Measurements from ENCODE around the gene PIP5K1C. TPM values are rescaled to one million over a fixed set of nuclear protein-coding genes. Genes with fewer than 3 reads are reported as not detected.
A peak's percentile ranks its signal among the peaks of the same experiment; 100 is the strongest.

The PIP5K1C gene
- total RNA-seq, 3 donors from 2014 or later (not counting 1 experiment from before 2014, with no cell fraction given) = 35.0 to 49.2 (median 36.8) TPM

DNA sequence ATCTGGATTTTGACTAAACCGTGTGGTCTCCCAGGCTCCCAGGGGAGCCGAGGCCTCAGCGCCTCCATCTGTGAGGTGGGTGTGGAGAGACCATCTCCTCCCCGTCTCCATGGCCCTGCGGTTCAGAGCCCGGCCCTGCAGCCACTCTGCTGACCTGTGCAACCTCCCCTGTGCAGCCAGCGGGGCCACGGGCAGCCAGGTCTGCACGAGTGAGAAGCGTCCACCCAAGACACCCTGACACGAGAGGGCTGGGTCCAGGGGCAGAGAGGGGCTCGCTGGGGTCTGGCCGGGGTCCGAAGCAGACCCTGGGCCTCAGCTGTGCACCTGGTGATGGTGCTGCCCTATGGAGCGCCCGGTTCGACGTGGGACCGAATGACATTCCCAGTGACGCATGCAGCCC is 63.3 kb downstream of the PIP5K1C start:
- TF ChIP-seq, protein P1, sequence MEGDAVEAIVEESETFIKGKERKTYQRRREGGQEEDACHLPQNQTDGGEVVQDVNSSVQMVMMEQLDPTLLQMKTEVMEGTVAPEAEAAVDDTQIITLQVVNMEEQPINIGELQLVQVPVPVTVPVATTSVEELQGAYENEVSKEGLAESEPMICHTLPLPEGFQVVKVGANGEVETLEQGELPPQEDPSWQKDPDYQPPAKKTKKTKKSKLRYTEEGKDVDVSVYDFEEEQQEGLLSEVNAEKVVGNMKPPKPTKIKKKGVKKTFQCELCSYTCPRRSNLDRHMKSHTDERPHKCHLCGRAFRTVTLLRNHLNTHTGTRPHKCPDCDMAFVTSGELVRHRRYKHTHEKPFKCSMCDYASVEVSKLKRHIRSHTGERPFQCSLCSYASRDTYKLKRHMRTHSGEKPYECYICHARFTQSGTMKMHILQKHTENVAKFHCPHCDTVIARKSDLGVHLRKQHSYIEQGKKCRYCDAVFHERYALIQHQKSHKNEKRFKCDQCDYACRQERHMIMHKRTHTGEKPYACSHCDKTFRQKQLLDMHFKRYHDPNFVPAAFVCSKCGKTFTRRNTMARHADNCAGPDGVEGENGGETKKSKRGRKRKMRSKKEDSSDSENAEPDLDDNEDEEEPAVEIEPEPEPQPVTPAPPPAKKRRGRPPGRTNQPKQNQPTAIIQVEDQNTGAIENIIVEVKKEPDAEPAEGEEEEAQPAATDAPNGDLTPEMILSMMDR (IDR thresholded peaks at IDR 0.05) = no peak
- Mint-ChIP-seq H3K4me1 (peaks cover 0 to 6% of the 10 kb centered on the region in 2 donors), H3K36me3 (no peaks in the 10 kb centered on the region), H3K27me3 (ENCODE audit: low read depth in 2 of 2) (no peaks in the 10 kb centered on the region), H3K9me3 (no peaks in the 10 kb centered on the region), H3K27ac (no peak overlapping the region), H3K4me3 (no peak overlapping the region)
- intact Hi-C loops (cut with micrococcal nuclease) = no loop called here
- 93% methylated on average over 20 of the region's 20 CpGs for WGBS (ENCODE audit: insufficient coverage)
- Histone ChIP-seq H3K4me3 (ENCODE audit: low read length) (no peak overlapping the region), H3K27me3 (ENCODE audit: control insufficient read depth, insufficient read depth, low read length) (no peaks in the 10 kb centered on the region), H3K27ac (ENCODE audit: low read length) (no peak overlapping the region), H3K36me3 (ENCODE audit: control insufficient read depth, insufficient read depth, low read length) (peaks cover 18% of the 10 kb centered on the region), H3K4me1 (ENCODE audit: control insufficient read depth, insufficient read depth, low read length) (no peaks in the 10 kb centered on the region), H3K9me3 (ENCODE audit: control insufficient read depth, insufficient read depth, low read length) (no peaks in the 10 kb centered on the region)
- ATAC-seq (no peak), DNase-seq (no peak)

GRCh38 chr19:3636506-3636905 is 63.8 kb downstream of the PIP5K1C start:
- Histone ChIP-seq H3K9me3 (ENCODE audit: control insufficient read depth, insufficient read depth, low read length) (no peaks in the 10 kb centered on the region), H3K36me3 (ENCODE audit: control insufficient read depth, insufficient read depth, low read length) (peaks cover 21% of the 10 kb centered on the region), H3K4me3 (ENCODE audit: low read length) (no peak overlapping the region), H3K27ac (ENCODE audit: low read length) (no peak overlapping the region), H3K27me3 (ENCODE audit: control insufficient read depth, insufficient read depth, low read length) (no peaks in the 10 kb centered on the region), H3K4me1 (ENCODE audit: control insufficient read depth, insufficient read depth, low read length) (no peaks in the 10 kb centered on the region)
- Mint-ChIP-seq H3K9me3 (no peaks in the 10 kb centered on the region), H3K4me1 (peaks cover 0 to 6% of the 10 kb centered on the region in 2 donors), H3K36me3 (no peaks in the 10 kb centered on the region), H3K27ac (no peak overlapping the region), H3K27me3 (ENCODE audit: low read depth in 2 of 2) (no peaks in the 10 kb centered on the region), H3K4me3 (no peak overlapping the region)
- WGBS (ENCODE audit: insufficient coverage) = 96% methylated on average over 20 of the region's 20 CpGs
- intact Hi-C loops (cut with micrococcal nuclease) = no loop called here
- no peak for DNase-seq
- TF ChIP-seq, protein P1 (IDR thresholded peaks at IDR 0.05) = no peak
- no peak for ATAC-seq

DNA sequence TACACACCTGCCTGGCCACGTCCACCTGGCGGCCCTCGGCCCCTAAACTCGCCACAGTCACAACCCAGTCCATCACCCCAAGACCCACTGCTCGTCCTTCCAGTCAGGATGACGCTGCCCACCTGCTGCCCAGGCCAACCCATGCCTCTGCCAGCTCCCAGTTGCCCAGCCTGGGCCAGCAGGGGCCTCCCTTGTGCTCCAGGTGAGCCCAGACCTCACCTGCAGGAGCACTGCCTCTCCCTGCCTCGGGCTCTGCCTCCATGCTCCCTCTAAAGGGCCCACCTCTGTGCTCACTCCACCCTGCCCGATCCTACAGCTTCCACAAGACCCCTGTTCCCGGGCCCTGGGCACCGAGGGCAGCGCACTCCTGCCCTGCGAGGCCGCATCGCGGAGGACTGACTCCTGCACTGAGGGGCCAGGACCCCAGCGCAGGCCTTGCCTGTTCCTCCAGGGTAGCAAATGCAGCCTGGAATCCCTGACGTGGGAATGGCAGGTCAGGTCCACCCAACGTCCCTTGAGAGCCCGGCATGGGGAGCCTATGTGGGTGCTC is 65.7 kb downstream of the PIP5K1C start:
- H3K36me3 ChIP-seq (ENCODE audit: control insufficient read depth, insufficient read depth, low read length) = peaks cover 20% of the 10 kb centered on the region
- WGBS (ENCODE audit: insufficient coverage) = 91% methylated on average over 19 of the region's 19 CpGs

More for the DNA sequence above, 65.7 kb downstream of the PIP5K1C start:
- Histone ChIP-seq H3K4me1 (ENCODE audit: control insufficient read depth, insufficient read depth, low read length) (no peaks in the 10 kb centered on the region), H3K27me3 (ENCODE audit: control insufficient read depth, insufficient read depth, low read length) (no peaks in the 10 kb centered on the region), H3K27ac (ENCODE audit: low read length) (no peak overlapping the region), H3K4me3 (ENCODE audit: low read length) (no peak overlapping the region), H3K9me3 (ENCODE audit: control insufficient read depth, insufficient read depth, low read length) (no peaks in the 10 kb centered on the region)
- DNase-seq = no peak
- Mint-ChIP-seq H3K27ac (peak overlapping the region in 1 of 2 donors; percentile 68), H3K27me3 (ENCODE audit: low read depth in 2 of 2) (no peaks in the 10 kb centered on the region), H3K4me3 (no peak overlapping the region), H3K4me1 (peaks cover 0 to 6% of the 10 kb centered on the region in 2 donors), H3K36me3 (no peaks in the 10 kb centered on the region), H3K9me3 (no peaks in the 10 kb centered on the region)
- TF ChIP-seq, protein P1 (IDR thresholded peaks at IDR 0.05) = no peak
- intact Hi-C loops (cut with micrococcal nuclease) = no loop called here
- no peak for ATAC-seq
